OCI-LY7 (cell line): ENCODE data around the gene WDR35. TPM values are rescaled to one million over a fixed set of nuclear protein-coding genes. Genes with fewer than 3 reads are reported as not detected.

Source experiments
- BruUV-seq: library from RNA; stranded (reverse); fragments of 400-500 nt; replicated peaks from 2 replicates; lab custom pipeline; 2021; lab: Mats Ljungman, UMichigan
- CTCF ChIA-PET: fragments of 300-600 bp; sonication (Branson Sonifier 250); formaldehyde crosslinking; loops from one replicate; lab custom pipeline; 2022; ENCODE audit warnings: antibody characterized with exemption; ENCODE audit not compliant: unreplicated experiment; lab: Charles Lee
- POLR2A ChIA-PET: fragments of 300-600 bp; sonication (Branson Sonifier 250); formaldehyde crosslinking; loops from one replicate; lab custom pipeline; 2022; ENCODE audit warnings: antibody characterized with exemption; lab: Charles Lee
- DNase-seq: peaks from one replicate; pipeline ENCODE4 v3.0.0-alpha.2; 2015; ENCODE audit warnings: low spot score
- H2AFZ ChIP-seq: fragments of 200-600 bp; sonication (generic), shearing (Covaris generic); 2 replicates; pipeline ENCODE4 v1.6.1; 2014; ENCODE audit warnings: mild to moderate bottlenecking, antibody characterized with exemption, low read length, moderate library complexity
- H3K27ac ChIP-seq: fragments of 200-600 bp; sonication (generic); 2 replicates; pipeline ENCODE4 v1.5.1; 2014; ENCODE audit warnings: mixed run types, low read depth, mild to moderate bottlenecking, moderate library complexity, low read length, inconsistent platforms; ENCODE audit not compliant: poor library complexity, severe bottlenecking
- H3K36me3 ChIP-seq: fragments of 200-600 bp; sonication (generic); 2 replicates; pipeline ENCODE4 v1.6.1; 2014; ENCODE audit warnings: mild to moderate bottlenecking, antibody characterized with exemption, low read length, moderate library complexity, mixed read lengths; ENCODE audit not compliant: insufficient read depth
- H3K4me1 ChIP-seq: fragments of 200-600 bp; sonication (generic); 2 replicates; pipeline ENCODE4 v1.5.1; 2014; ENCODE audit warnings: mild to moderate bottlenecking, low read length; ENCODE audit not compliant: insufficient read depth, poor library complexity, severe bottlenecking
- H3K4me2 ChIP-seq: fragments of 200-600 bp; sonication (generic); 2 replicates; pipeline ENCODE4 v1.6.1; 2014; ENCODE audit warnings: mild to moderate bottlenecking, low read length
- H3K4me3 ChIP-seq: fragments of 200-600 bp; sonication (generic); 2 replicates; pipeline ENCODE4 v1.5.1; 2014; ENCODE audit warnings: mild to moderate bottlenecking, low read depth, low read length; ENCODE audit not compliant: poor library complexity, severe bottlenecking
- H3K79me2 ChIP-seq: fragments of 200-600 bp; sonication (generic); 2 replicates; pipeline ENCODE4 v1.6.1; 2016; ENCODE audit warnings: low read depth, mild to moderate bottlenecking, low read length, moderate library complexity, mixed read lengths; ENCODE audit not compliant: insufficient read depth
- H3K9me2 ChIP-seq: fragments of 200-600 bp; sonication (generic); 2 replicates; pipeline ENCODE4 v1.6.1; 2016; ENCODE audit warnings: mild to moderate bottlenecking, low read length, mixed read lengths; ENCODE audit not compliant: insufficient read depth
- H3K9me3 ChIP-seq: fragments of 200-600 bp; sonication (generic); 2 replicates; pipeline ENCODE4 v1.6.1; 2014; ENCODE audit warnings: mild to moderate bottlenecking, mixed run types, low read length, mixed read lengths
- H4K20me1 ChIP-seq: fragments of 200-600 bp; sonication (generic); 2 replicates; pipeline ENCODE4 v1.6.1; 2014; ENCODE audit warnings: mild to moderate bottlenecking, antibody characterized with exemption, low read length, moderate library complexity, mixed read lengths; ENCODE audit not compliant: insufficient read depth
- EZH2phosphoT487 ChIP-seq: fragments of 200-600 bp; sonication (generic); IDR thresholded peaks from 2 replicates; pipeline ENCODE4 v1.6.1; 2018; ENCODE audit warnings: low read depth, borderline replicate concordance, mild to moderate bottlenecking, mixed run types, antibody characterized with exemption, low read length, moderate library complexity, mixed read lengths
- intact Hi-C: fragments of 100-400 bp; cut with micrococcal nuclease; formaldehyde crosslinking; loops from one replicate; pipeline ENCODE4 v1.10.0; 2022; ENCODE audit not compliant: unreplicated experiment
- total RNA-seq, 2 experiments: library from RNA; depleted of rRNA in 1 of 2; stranded (reverse); fragments of >200 nt in 1 of 2; shearing (Covaris generic) in 1 of 2; gene quantifications; 2 replicates each; pipeline ENCODE4 v1.2.3, GENCODE V29; 2014 to 2022
- TF ChIP-seq, protein P1 (sequence below): fragments of 200-600 bp; sonication (generic); conservative IDR thresholded peaks from 2 replicates; pipeline ENCODE4 v1.5.1; 2014; ENCODE audit warnings: mild to moderate bottlenecking, antibody characterized with exemption, low read length, moderate library complexity, mixed read lengths

Gene WDR35
- total RNA-seq, 2 experiments from 2014 or later = 0.06 to 1.5 TPM

DNA sequence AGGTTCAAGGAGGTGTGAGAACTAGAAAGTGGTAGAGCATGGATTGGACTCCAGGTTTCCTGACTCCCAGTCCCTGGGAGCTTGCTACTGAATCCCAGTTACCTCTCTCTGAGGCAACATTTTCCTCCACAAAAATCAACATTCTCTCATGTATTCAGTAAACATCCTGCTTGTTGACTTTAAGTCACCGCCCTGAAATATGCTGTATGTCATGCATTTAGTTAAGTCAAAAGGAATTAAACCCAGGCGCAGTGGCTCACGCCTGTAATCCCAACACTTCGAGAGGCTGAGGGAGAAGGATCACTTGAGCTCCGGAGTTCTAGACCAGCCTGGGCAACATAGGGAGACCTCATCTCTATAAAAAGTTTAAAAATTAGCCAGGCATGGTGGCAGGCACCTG, 18.8 kb upstream of the WDR35 start:
- H4K20me1 ChIP-seq = no peaks in the 10 kb centered on the region
- no peaks in the 10 kb centered on the region for H3K79me2 ChIP-seq
- intact Hi-C loops = no loop called here
- no peaks in the 10 kb centered on the region for H3K9me2 ChIP-seq
- ChIA-PET POLR2A (no interaction called here), CTCF (no interaction called here)
- no peak overlapping the region for H3K4me2 ChIP-seq
- no peaks in the 10 kb centered on the region for H3K36me3 ChIP-seq
- H3K9me3 ChIP-seq = no peaks in the 10 kb centered on the region
- no peak for DNase-seq
- BruUV-seq = no TSS peak
- no peak overlapping the region for H3K27ac ChIP-seq
- no peaks in the 10 kb centered on the region for H3K4me1 ChIP-seq
- H2AFZ ChIP-seq = no peak overlapping the region
- no peak overlapping the region for H3K4me3 ChIP-seq
- TF ChIP-seq, protein P1, sequence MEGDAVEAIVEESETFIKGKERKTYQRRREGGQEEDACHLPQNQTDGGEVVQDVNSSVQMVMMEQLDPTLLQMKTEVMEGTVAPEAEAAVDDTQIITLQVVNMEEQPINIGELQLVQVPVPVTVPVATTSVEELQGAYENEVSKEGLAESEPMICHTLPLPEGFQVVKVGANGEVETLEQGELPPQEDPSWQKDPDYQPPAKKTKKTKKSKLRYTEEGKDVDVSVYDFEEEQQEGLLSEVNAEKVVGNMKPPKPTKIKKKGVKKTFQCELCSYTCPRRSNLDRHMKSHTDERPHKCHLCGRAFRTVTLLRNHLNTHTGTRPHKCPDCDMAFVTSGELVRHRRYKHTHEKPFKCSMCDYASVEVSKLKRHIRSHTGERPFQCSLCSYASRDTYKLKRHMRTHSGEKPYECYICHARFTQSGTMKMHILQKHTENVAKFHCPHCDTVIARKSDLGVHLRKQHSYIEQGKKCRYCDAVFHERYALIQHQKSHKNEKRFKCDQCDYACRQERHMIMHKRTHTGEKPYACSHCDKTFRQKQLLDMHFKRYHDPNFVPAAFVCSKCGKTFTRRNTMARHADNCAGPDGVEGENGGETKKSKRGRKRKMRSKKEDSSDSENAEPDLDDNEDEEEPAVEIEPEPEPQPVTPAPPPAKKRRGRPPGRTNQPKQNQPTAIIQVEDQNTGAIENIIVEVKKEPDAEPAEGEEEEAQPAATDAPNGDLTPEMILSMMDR = no peak
- no peak for TF ChIP-seq EZH2phosphoT487

DNA sequence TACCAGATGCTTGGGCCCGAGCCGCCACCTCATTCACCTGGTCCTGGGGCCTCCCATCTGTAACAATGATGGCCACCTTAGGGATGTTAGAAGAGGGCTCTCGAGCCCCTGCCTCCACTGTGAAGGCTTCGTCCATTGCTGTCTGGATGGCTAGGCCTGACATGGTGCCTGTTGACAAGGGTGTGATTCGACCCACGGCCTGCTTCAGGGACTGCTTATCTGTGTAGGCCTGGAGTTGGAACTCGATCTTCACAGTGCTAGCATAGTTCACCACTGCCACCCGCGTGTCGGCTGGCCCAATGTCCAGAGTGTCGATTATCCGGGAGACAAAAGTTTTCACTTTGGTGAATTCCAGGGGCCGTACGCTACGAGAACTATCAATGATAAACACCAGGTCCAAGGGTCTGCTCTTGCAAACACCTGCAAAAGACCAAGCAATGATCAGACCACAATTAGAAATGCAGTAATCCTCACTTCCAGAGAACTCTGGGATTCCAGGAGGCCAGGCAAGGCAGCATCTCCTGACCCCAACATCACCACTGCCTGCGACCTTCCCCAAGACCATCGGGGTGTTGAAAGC, 16.1 kb upstream of the WDR35 start:
- Histone ChIP-seq H3K36me3 (no peaks in the 10 kb centered on the region), H2AFZ (no peak overlapping the region), H3K4me2 (no peak overlapping the region), H3K27ac (no peak overlapping the region), H3K4me3 (no peak overlapping the region), H3K9me2 (no peaks in the 10 kb centered on the region), H3K4me1 (no peaks in the 10 kb centered on the region), H4K20me1 (no peaks in the 10 kb centered on the region), H3K79me2 (no peaks in the 10 kb centered on the region), H3K9me3 (no peaks in the 10 kb centered on the region)
- no peak for DNase-seq
- intact Hi-C loops = no loop called here
- ChIA-PET CTCF (no interaction called here), POLR2A (no interaction called here)
- TF ChIP-seq, protein P1 = no peak
- no peak for TF ChIP-seq EZH2phosphoT487
- BruUV-seq = no TSS peak

DNA sequence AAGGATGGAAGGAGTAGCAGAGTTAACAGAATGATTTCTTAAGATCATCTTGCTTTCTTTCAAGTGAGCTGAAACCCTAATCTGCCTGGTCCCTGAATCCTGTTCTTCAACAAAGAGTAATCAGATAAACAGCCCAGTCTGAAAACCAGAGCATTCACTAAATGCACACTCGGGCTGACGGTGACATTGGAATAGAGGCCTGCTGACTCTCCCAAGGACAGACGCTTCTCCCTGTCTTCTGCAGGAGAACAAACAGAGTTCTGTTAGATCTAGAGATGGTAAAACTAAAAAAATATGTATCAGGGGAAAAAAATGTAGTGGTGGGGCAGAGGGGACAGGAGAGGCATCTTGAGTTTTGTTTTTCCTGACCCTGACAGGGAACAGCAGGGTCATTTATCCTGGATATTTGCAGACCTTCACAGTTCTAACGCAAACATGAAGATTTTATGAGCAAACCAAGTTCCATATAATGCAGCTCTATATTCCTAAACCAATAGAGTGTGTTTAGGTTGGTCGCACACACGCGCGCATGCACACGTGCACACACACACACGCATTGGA, 15.2 kb upstream of the WDR35 start:
- no peaks in the 10 kb centered on the region for H3K4me1 ChIP-seq
- H3K9me2 ChIP-seq = no peaks in the 10 kb centered on the region
- H2AFZ ChIP-seq = no peak overlapping the region
- ChIA-PET CTCF (no interaction called here), POLR2A (no interaction called here)
- no peak for DNase-seq
- no peaks in the 10 kb centered on the region for H3K79me2 ChIP-seq
- BruUV-seq = no TSS peak
- H3K4me3 ChIP-seq = no peak overlapping the region
- H3K36me3 ChIP-seq = no peaks in the 10 kb centered on the region
- TF ChIP-seq, protein P1 = no peak
- no peak for TF ChIP-seq EZH2phosphoT487
- intact Hi-C loops = no loop called here
- H3K4me2 ChIP-seq = no peak overlapping the region
- no peak overlapping the region for H3K27ac ChIP-seq
- H4K20me1 ChIP-seq = no peaks in the 10 kb centered on the region
- H3K9me3 ChIP-seq = no peaks in the 10 kb centered on the region
